A375 (cell line): ENCODE results near the gene SLC16A1. TPM values are rescaled to one million over a fixed set of nuclear protein-coding genes. Genes with fewer than 3 reads are reported as not detected.

ENCODE experiments used
- small RNA-seq: library from RNA; depleted of rRNA; stranded (forward); fragments of <200 nt; gene quantifications from one replicate; pipeline ENCODE3, GENCODE V24; 2014
- total RNA-seq: library from RNA; depleted of rRNA; stranded (reverse); fragments of >200 nt; shearing (Covaris generic); gene quantifications from 2 replicates; pipeline ENCODE4 v1.2.3, GENCODE V29; 2014; rRNA removed

The SLC16A1 gene
- 97.5 and 101 TPM in 2 replicates for total RNA-seq

GRCh38 chr1:112955773-112956543, at the start of gene SLC16A1:
Gene SLC16A1, minus strand, starts transcription at chr1:112956196. Its CDS starts 26,888 bp downstream, at chr1:112929308.

Small RNA genes within 50 kb of the gene (small RNA-seq; reads per million reads assigned to genes)
- not detected for gene AL390729.2

Other genes starting within 250 kb of the SLC16A1 start
- gene RHOC, start 249.1 kb downstream of the SLC16A1 start, total RNA-seq, result 304 and 305 TPM in 2 replicates
- 0.74 and 1.8 TPM in 2 replicates for gene PPM1J, start 240.9 kb downstream of the SLC16A1 start, total RNA-seq
- gene LRIG2, start 117.0 kb upstream of the SLC16A1 start, total RNA-seq, result 4.4 and 4.9 TPM in 2 replicates